ENCODE data around the gene PIP5K1B. TPM values are rescaled to one million over a fixed set of nuclear protein-coding genes. Genes with fewer than 3 reads are reported as not detected.

The PIP5K1B gene
- total RNA-seq, 1 experiment from 2014 or later = 2.5 TPM

DNA sequence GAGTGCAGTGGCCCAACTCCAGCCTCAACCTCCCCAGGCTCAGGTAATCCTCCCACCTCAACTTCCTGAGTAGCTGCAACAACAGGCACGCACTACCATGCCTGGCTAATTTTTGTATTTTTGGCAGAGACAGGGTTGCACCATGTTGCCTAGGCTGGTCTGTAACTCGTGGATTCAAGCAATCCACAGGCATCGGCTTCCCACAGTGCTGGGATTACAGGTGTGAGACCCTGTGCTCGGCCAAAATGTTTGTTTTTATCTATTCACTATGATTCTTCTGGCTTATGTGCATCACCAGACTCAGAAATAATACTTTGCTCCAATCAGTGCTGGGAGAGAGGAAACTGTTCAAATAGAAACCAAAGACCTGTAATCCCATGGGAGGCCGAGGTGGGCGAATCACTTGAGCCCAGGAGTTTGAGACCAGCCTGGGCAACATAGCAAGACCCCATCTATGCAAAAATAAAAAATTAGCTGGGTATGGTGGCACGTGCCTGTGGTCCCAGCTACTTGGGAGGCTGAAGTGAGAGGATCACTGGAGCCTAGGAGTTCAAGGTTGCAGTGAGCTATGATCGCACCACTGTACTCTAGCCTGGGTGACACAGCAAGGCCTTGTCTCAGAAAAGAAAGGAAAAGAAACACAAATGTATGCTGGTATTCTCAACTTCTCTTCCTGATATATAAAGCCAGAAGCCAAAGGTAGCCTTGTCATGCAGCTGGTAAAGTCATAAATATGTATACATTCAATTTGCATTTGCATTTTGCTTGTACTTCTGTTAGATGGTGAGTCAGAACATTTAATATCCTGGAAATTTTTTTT, 4.5 kb downstream of the PIP5K1B start:
- H3K23ac ChIP-seq (ENCODE audit: insufficient read length, low read depth, low read length) = no peak overlapping the region
- no peak overlapping the region for H3K4me2 ChIP-seq (ENCODE audit: insufficient read depth, insufficient read length, low read length)
- no peak overlapping the region for H2BK5ac ChIP-seq (ENCODE audit: insufficient read length, low read length)
- H4K8ac ChIP-seq (replicated peaks; ENCODE audit: insufficient read length, low read depth, low read length) = no peak overlapping the region
- no peaks in the 10 kb centered on the region for H3K9me3 Mint-ChIP-seq
- H3K79me2 ChIP-seq (ENCODE audit: insufficient read depth, low read length) = no peaks in the 10 kb centered on the region
- H3K9me3 ChIP-seq (ENCODE audit: control insufficient read depth, low read depth, low read length) = no peaks in the 10 kb centered on the region
- H2BK15ac ChIP-seq (ENCODE audit: low read depth, low read length) = no peak overlapping the region
- H2BK120ac ChIP-seq (ENCODE audit: low read depth, low read length, poor library complexity, severe bottlenecking) = no peak overlapping the region
- no peak overlapping the region for H2BK12ac ChIP-seq (ENCODE audit: insufficient read length, low read depth, low read length)
- H3T11ph ChIP-seq (ENCODE audit: low read length) = no peak overlapping the region
- H3K36me3 Mint-ChIP-seq (ENCODE audit: insufficient read depth in 1 of 3, low read depth in 3 of 3) = no peaks in the 10 kb centered on the region
- no peak overlapping the region for H3K4me3 Mint-ChIP-seq
- H3K27ac Mint-ChIP-seq = no peak overlapping the region
- no peak overlapping the region for H2AK5ac ChIP-seq (ENCODE audit: insufficient read length, low read length)
- no peaks in the 10 kb centered on the region for H3K79me1 ChIP-seq (ENCODE audit: insufficient read depth, low read depth, low read length, poor library complexity, severe bottlenecking)
- H3K9ac ChIP-seq (ENCODE audit: extremely low read depth, insufficient read length, low read length) = no peak overlapping the region
- peaks cover 7% of the 10 kb centered on the region; the same call in 1 of the 2 replicates for H3K27me3 ChIP-seq (ENCODE audit: insufficient read depth, low read length)
- no CpG with 5 or more reads among the region's 8 CpGs for WGBS (ENCODE audit: extremely low coverage, insufficient read length, low lambda C conversion rate)
- H4K20me1 ChIP-seq (ENCODE audit: control insufficient read depth, insufficient read depth, insufficient read length) = no peaks in the 10 kb centered on the region
- TF ChIP-seq CTCF (conservative IDR thresholded peaks at IDR 0.05) = no peak
- H3K4me1 ChIP-seq (ENCODE audit: insufficient read depth, low read length) = no peaks in the 10 kb centered on the region
- no peak overlapping the region for H2BK20ac ChIP-seq (ENCODE audit: low read depth, low read length, poor library complexity, severe bottlenecking)
- H3K4me1 Mint-ChIP-seq = peaks cover 14 to 16% of the 10 kb centered on the region in 2 experiments
- H3K23me2 ChIP-seq (ENCODE audit: insufficient read length, low read depth, low read length, poor library complexity, severe bottlenecking) = peaks cover 10% of the 10 kb centered on the region
- no peak overlapping the region for H4K5ac ChIP-seq (ENCODE audit: insufficient read length, low read depth, low read length)
- H3K4ac ChIP-seq (ENCODE audit: low read depth, low read length) = no peak overlapping the region
- H3K27ac ChIP-seq (ENCODE audit: insufficient read length, low read depth, low read length) = no peak overlapping the region
- H3K56ac ChIP-seq (ENCODE audit: insufficient read length, low read depth, low read length) = no peak overlapping the region
- no peak for DNase-seq
- H4K91ac ChIP-seq (ENCODE audit: insufficient read length, low read depth, low read length) = no peak overlapping the region
- H2AFZ ChIP-seq (ENCODE audit: low read length) = no peak overlapping the region
- H3K14ac ChIP-seq (ENCODE audit: insufficient read depth, low read length) = no peak overlapping the region
- peaks cover 55% of the 10 kb centered on the region for H3K27me3 Mint-ChIP-seq (ENCODE audit: low read depth)
- H3K18ac ChIP-seq (ENCODE audit: insufficient read length, low read depth, low read length) = no peak overlapping the region
